ENCODE data around the gene BRI3BP. TPM values are rescaled to one million over a fixed set of nuclear protein-coding genes. Genes with fewer than 3 reads are reported as not detected.

BRI3BP gene
- total RNA-seq, 4 donors from 2014 or later = 3.8 to 11.1 (median 7.7) TPM

- H3K27ac ChIP-seq = no peak overlapping the region
- H3K27me3 ChIP-seq = no peaks in the 10 kb centered on the region
- H3K4me1 ChIP-seq = no peaks in the 10 kb centered on the region
- H3K9me3 ChIP-seq = no peaks in the 10 kb centered on the region
- intact Hi-C loops (cut with DNase I) = no loop called here
- no peak for TF ChIP-seq CTCF (IDR thresholded peaks at IDR 0.05)
- WGBS, 2 donors = 74 to 81% methylated on average over 3 of the region's 3 CpGs
- no peak overlapping the region for H3K4me3 ChIP-seq (replicated peaks in 1 of 3)
- DNase-seq = no peak
- H3K36me3 ChIP-seq = no peaks in the 10 kb centered on the region
These were observed 57.4 kb downstream of the BRI3BP start for GRCh38 chr12:125050868-125051267.

GRCh38 chr12:125053821-125054220 lies 60.4 kb downstream of the BRI3BP start:
- DNase-seq = no peak
- Histone ChIP-seq H3K9me3 (no peaks in the 10 kb centered on the region), H3K27ac (no peak overlapping the region), H3K27me3 (no peaks in the 10 kb centered on the region), H3K4me3 (replicated peaks in 1 of 3) (no peak overlapping the region), H3K4me1 (no peaks in the 10 kb centered on the region), H3K36me3 (no peaks in the 10 kb centered on the region)
- WGBS, 2 donors = 79 to 83% methylated on average over 4 to 8 of the region's 8 CpGs
- TF ChIP-seq CTCF (IDR thresholded peaks at IDR 0.05) = no peak
- intact Hi-C loops (cut with DNase I) = no loop called here

- no peak overlapping the region for H3K27ac ChIP-seq
- intact Hi-C loops (cut with DNase I) = no loop called here
- no peak for TF ChIP-seq CTCF (IDR thresholded peaks at IDR 0.05)
- no peak for TF ChIP-seq POLR2A (IDR thresholded peaks at IDR 0.05)
- DNase-seq = no peak
- WGBS, 2 donors = 92% methylated on average over 9 of the region's 9 CpGs
- no peaks in the 10 kb centered on the region for H3K27me3 ChIP-seq
- H3K4me1 ChIP-seq = no peaks in the 10 kb centered on the region
- no peaks in the 10 kb centered on the region for H3K36me3 ChIP-seq
- H3K4me3 ChIP-seq (replicated peaks in 1 of 3) = no peak overlapping the region
- H3K9me3 ChIP-seq = no peaks in the 10 kb centered on the region
These were observed 62.1 kb downstream of the BRI3BP start for GRCh38 chr12:125055591-125055990.

- 92 to 93% methylated on average over 14 of the region's 14 CpGs for WGBS, 2 donors
- H3K4me3 ChIP-seq (replicated peaks in 1 of 3) = no peak overlapping the region
- no peaks in the 10 kb centered on the region for H3K9me3 ChIP-seq
- TF ChIP-seq CTCF (IDR thresholded peaks at IDR 0.05) (no peak), POLR2A (IDR thresholded peaks at IDR 0.05) (no peak)
- no peak for DNase-seq
- no peak overlapping the region for H3K27ac ChIP-seq
- H3K27me3 ChIP-seq = no peaks in the 10 kb centered on the region
- no peaks in the 10 kb centered on the region for H3K36me3 ChIP-seq
- H3K4me1 ChIP-seq = no peaks in the 10 kb centered on the region
- intact Hi-C loops (cut with DNase I) = no loop called here
These were observed 62.9 kb downstream of the BRI3BP start for GRCh38 chr12:125056306-125056705.

GRCh38 chr12:125057708-125058107 lies 64.3 kb downstream of the BRI3BP start:
- Histone ChIP-seq H3K27ac (no peak overlapping the region), H3K9me3 (no peaks in the 10 kb centered on the region), H3K27me3 (no peaks in the 10 kb centered on the region), H3K4me3 (replicated peaks in 1 of 3) (no peak overlapping the region), H3K36me3 (no peaks in the 10 kb centered on the region), H3K4me1 (no peaks in the 10 kb centered on the region)
- DNase-seq = no peak
- WGBS, 2 donors = 83 to 86% methylated on average over 5 of the region's 5 CpGs
- no peak for TF ChIP-seq CTCF (IDR thresholded peaks at IDR 0.05)
- TF ChIP-seq POLR2A (IDR thresholded peaks at IDR 0.05) = no peak
- intact Hi-C loops (cut with DNase I) = no loop called here

Measured in thyroid gland (tissue), 4 donors.